Sigmoid colon (tissue), 4 donors: Measurements from ENCODE around the gene LPAR2.

ENCODE experiments used
- CTCF ChIP-seq, 4 experiments: fragments of 450-650 bp in 3 of 4; fragments of 200-600 bp in 1 of 4; IDR thresholded peaks; one replicate each; pipeline ENCODE4 v1.5.1; 2016 to 2019; ENCODE audit warnings: antibody characterized with exemption in 4 of 4, mild to moderate bottlenecking in 3 of 4, moderate library complexity in 2 of 4
- POLR2AphosphoS5 ChIP-seq, 4 donors: sonication (generic); formaldehyde crosslinking; IDR thresholded peaks; one replicate each; pipeline ENCODE4 v1.6.1; 2017; ENCODE audit warnings: antibody characterized with exemption in 4 of 4

GRCh38 chr19:19655641-19656343, 27.8 kb upstream of the LPAR2 start:
- no peak for TF ChIP-seq CTCF (IDR thresholded peaks at IDR 0.05)
- TF ChIP-seq POLR2AphosphoS5 (IDR thresholded peaks at IDR 0.05): no peak
